Tibial artery (tissue), 4 donors: Measurements from ENCODE around the gene COL25A1.

Source experiments
- DNase-seq, 2 donors: peaks; one replicate each; pipeline ENCODE4 v3.0.0-alpha.2; 2019
- H3K27ac ChIP-seq, 2 donors: fragments of 200-600 bp; sonication (generic) in 1 of 2; 1 replicate in 1 of 2; 2 replicates in 1 of 2; pipeline ENCODE4 v1.5.1; 2018 to 2019; ENCODE audit warnings: mild to moderate bottlenecking in 1 of 2
- H3K27me3 ChIP-seq, 2 donors: fragments of 200-600 bp; sonication (generic) in 1 of 2; one replicate each; pipeline versions ENCODE4 v1.5.1 to v1.6.0; 2016 to 2019
- H3K36me3 ChIP-seq, 3 donors: fragments of 200-600 bp; sonication (generic) in 2 of 3; one replicate each; pipeline ENCODE4 v1.5.1; 2016 to 2019; ENCODE audit warnings: mild to moderate bottlenecking in 2 of 3
- H3K4me1 ChIP-seq, 4 donors: fragments of 200-600 bp; sonication (generic) in 2 of 4; 1 replicate in 3 of 4; 2 replicates in 1 of 4; pipeline ENCODE4 v1.5.1; 2016 to 2019
- H3K4me3 ChIP-seq, 2 donors: fragments of 200-600 bp; sonication (generic) in 1 of 2; 1 replicate in 1 of 2; 2 replicates in 1 of 2; pipeline ENCODE4 v1.5.1; 2018 to 2019; ENCODE audit warnings: mild to moderate bottlenecking in 2 of 2
- H3K9me3 ChIP-seq, 3 donors: fragments of 200-600 bp; sonication (generic) in 1 of 3; one replicate each; pipeline ENCODE4 v1.5.1; 2016 to 2019
- CTCF ChIP-seq, 2 experiments: fragments of 200-600 bp in 1 of 2; fragments of 450-650 bp in 1 of 2; IDR thresholded peaks; one replicate each; pipeline ENCODE4 v1.5.1; 2017 to 2019; ENCODE audit warnings: antibody characterized with exemption in 2 of 2, mild to moderate bottlenecking in 1 of 2, moderate library complexity in 1 of 2
- intact Hi-C: fragments of 100-400 bp; cut with DNase I; formaldehyde crosslinking; loops from one replicate; pipeline ENCODE4 v1.15.0; 2023; ENCODE audit warnings: low total_unique reads

Gene COL25A1

DNA sequence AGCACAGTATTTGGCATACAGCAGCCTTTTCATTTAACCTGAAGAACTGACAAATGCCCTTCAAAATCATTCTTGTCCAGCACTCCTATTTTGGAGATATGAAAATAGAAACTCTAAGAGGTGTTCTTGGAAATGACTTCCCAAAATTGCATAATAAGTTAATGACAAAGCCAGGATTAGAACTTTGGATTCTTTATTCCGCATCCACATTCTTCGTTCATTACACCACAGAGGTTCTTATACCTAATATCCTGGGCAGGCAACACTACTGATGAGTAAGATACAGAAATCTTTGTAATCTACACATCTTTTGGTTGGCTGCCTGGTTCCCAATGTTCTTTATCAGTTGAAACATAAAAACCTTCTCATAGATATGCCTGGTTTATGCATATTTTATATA is 5.9 kb downstream of the COL25A1 start:
- intact Hi-C loops: no loop called here
- no peaks in the 10 kb centered on the region for H3K9me3 ChIP-seq
- H3K4me3 ChIP-seq: no peak overlapping the region
- peaks cover 0 to 4% (median 2%) of the 10 kb centered on the region in 4 donors for H3K4me1 ChIP-seq
- no peak for DNase-seq
- no peak overlapping the region for H3K27ac ChIP-seq
- TF ChIP-seq CTCF (IDR thresholded peaks at IDR 0.05): no peak
- H3K27me3 ChIP-seq: peaks cover 0 to 33% of the 10 kb centered on the region in 2 donors
- H3K36me3 ChIP-seq: no peaks in the 10 kb centered on the region

DNA sequence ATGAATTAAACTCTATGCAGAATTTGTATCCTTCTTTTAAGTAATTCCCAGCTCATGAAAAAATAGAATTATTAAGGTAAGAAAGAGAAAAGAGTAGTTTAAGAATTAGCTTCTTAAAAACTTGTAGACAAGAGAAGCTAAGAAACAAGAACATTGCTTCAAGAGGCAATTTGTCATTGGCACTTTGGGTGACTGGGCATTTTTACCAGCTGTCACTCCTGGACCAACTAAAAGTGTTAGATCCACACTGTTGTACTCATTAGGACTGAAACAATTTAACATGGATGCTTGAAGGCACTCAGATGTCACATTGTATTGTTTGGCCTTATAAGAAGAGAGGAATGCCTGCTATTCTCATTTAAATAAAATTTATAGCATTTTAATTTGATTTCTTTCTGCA is 7.4 kb downstream of the COL25A1 start:
- Histone ChIP-seq H3K27me3 (peaks cover 0 to 21% of the 10 kb centered on the region in 2 donors), H3K9me3 (no peaks in the 10 kb centered on the region), H3K4me1 (no peaks in the 10 kb centered on the region), H3K27ac (no peak overlapping the region), H3K36me3 (no peaks in the 10 kb centered on the region), H3K4me3 (no peak overlapping the region)
- DNase-seq: no peak
- intact Hi-C loops: no loop called here
- TF ChIP-seq CTCF (IDR thresholded peaks at IDR 0.05): no peak

DNA sequence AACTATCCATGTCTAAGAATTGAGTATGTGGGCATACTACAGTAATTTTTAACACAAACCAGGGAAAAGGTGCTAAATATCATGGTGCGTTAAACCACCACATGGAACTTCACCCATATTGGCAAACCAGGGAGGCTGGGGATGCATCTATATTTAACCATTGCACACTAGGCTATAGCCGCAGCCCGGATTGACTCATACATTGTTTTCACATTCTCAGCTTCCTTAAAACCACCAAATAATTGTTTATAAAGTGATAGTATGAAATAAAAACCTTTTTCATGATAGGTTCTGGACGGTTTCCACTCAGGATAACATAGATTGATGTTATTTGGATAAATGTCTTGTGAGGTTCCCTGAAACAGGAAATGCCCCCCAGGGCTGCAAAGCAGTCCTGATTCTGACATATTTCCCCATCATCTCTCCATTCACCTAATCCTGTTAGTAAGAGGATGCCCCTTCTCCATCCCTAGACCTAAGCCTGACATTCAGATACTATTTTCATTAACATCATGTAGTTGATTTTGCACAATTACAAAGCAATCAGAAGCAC is 7.9 kb downstream of the COL25A1 start:
- H3K27me3 ChIP-seq: peaks cover 0 to 17% of the 10 kb centered on the region in 2 donors
- intact Hi-C loops: no loop called here
- no peaks in the 10 kb centered on the region for H3K9me3 ChIP-seq
- H3K36me3 ChIP-seq: no peaks in the 10 kb centered on the region
- no peak for DNase-seq
- H3K4me1 ChIP-seq: no peaks in the 10 kb centered on the region
- no peak overlapping the region for H3K27ac ChIP-seq
- no peak overlapping the region for H3K4me3 ChIP-seq
- no peak for TF ChIP-seq CTCF (IDR thresholded peaks at IDR 0.05)

GRCh38 chr4:109294006-109294405 is 8.5 kb downstream of the COL25A1 start:
- no peak for DNase-seq
- no peak for TF ChIP-seq CTCF (IDR thresholded peaks at IDR 0.05)
- Histone ChIP-seq H3K4me3 (no peak overlapping the region), H3K9me3 (no peaks in the 10 kb centered on the region), H3K36me3 (no peaks in the 10 kb centered on the region), H3K27ac (no peak overlapping the region), H3K27me3 (peaks cover 0 to 12% of the 10 kb centered on the region in 2 donors), H3K4me1 (no peaks in the 10 kb centered on the region)
- intact Hi-C loops: no loop called here

GRCh38 chr4:109291707-109292238 is 10.7 kb downstream of the COL25A1 start:
- Histone ChIP-seq H3K27ac (no peak overlapping the region), H3K36me3 (no peaks in the 10 kb centered on the region), H3K4me3 (no peak overlapping the region), H3K9me3 (no peaks in the 10 kb centered on the region), H3K27me3 (no peaks in the 10 kb centered on the region), H3K4me1 (no peaks in the 10 kb centered on the region)
- DNase-seq: no peak
- intact Hi-C loops: no loop called here
- no peak for TF ChIP-seq CTCF (IDR thresholded peaks at IDR 0.05)

DNA sequence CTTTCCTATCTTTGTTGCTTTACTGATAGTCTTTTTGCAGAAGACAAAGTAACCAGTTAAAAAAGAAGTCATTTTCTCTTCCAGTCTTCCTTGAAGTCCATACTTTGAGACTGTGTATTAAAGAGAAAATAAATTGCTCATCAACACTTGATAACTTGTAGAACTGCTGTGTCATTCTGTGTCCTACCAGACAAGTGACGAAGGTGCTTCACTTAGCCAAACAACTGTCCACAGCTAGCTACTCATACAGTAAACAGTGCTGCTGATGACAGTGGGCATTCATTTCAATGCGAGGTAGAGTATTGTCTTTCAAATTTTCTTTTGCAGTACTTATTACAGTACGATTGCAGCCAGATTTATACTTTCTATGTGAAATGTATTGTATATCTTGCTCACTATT is 11.5 kb downstream of the COL25A1 start:
- intact Hi-C loops: no loop called here
- no peak for DNase-seq
- Histone ChIP-seq H3K27ac (no peak overlapping the region), H3K36me3 (no peaks in the 10 kb centered on the region), H3K4me3 (no peak overlapping the region), H3K9me3 (no peaks in the 10 kb centered on the region), H3K4me1 (no peaks in the 10 kb centered on the region), H3K27me3 (no peaks in the 10 kb centered on the region)
- no peak for TF ChIP-seq CTCF (IDR thresholded peaks at IDR 0.05)
